Neural cell (in vitro differentiated cells): Measurements from ENCODE around the gene TPPP3.

Source experiments
- CTCF ChIP-seq: fragments of 450-650 bp; IDR thresholded peaks from 2 replicates; pipeline ENCODE4 v1.5.1; 2014; ENCODE audit warnings: antibody characterized with exemption, mild to moderate bottlenecking, moderate library complexity; ENCODE audit not compliant: poor library complexity, severe bottlenecking
- POLR2AphosphoS5 ChIP-seq: IDR thresholded peaks from 2 replicates; pipeline ENCODE4 v1.6.1; 2012
- RAD21 ChIP-seq: fragments of 450-650 bp; conservative IDR thresholded peaks from 2 replicates; pipeline ENCODE4 v1.6.1; 2014; ENCODE audit warnings: antibody characterized with exemption, mild to moderate bottlenecking, moderate library complexity
- SMC3 ChIP-seq: fragments of 450-650 bp; conservative IDR thresholded peaks from 2 replicates; pipeline ENCODE4 v1.6.1; 2014; ENCODE audit warnings: antibody characterized with exemption, mild to moderate bottlenecking, moderate library complexity; ENCODE audit not compliant: poor library complexity

- TF ChIP-seq CTCF: no peak
- TF ChIP-seq POLR2AphosphoS5: no peak
- no peak for TF ChIP-seq SMC3
- no peak for TF ChIP-seq RAD21
Measured at GRCh38 chr16:67407176-67407787, 14.0 kb upstream of the TPPP3 start.
